T-helper 2 cell treated with Interferon-gamma antibody and Interleukin-4, amounts not matched to agents 100 ng/mL and 5 ng/mL, for 36 hours (primary cell): ENCODE results near the gene FBXO24. TPM values are rescaled to one million over a fixed set of nuclear protein-coding genes. Genes with fewer than 3 reads are reported as not detected.
"Not testable (repeated sequence)": the region's sequence is repeated elsewhere in the genome, so short reads cannot be mapped to it uniquely, and the experiment has no call there.

Source experiments
- intact Hi-C: fragments of 100-400 bp; cut with micrococcal nuclease; formaldehyde crosslinking; loops from one replicate; pipeline ENCODE4 v1.15.1; 2023
- total RNA-seq: library from RNA; stranded (reverse); gene quantifications from 2 replicates; pipeline ENCODE4 v1.2.3, GENCODE V29; 2022

FBXO24 gene, protein sequence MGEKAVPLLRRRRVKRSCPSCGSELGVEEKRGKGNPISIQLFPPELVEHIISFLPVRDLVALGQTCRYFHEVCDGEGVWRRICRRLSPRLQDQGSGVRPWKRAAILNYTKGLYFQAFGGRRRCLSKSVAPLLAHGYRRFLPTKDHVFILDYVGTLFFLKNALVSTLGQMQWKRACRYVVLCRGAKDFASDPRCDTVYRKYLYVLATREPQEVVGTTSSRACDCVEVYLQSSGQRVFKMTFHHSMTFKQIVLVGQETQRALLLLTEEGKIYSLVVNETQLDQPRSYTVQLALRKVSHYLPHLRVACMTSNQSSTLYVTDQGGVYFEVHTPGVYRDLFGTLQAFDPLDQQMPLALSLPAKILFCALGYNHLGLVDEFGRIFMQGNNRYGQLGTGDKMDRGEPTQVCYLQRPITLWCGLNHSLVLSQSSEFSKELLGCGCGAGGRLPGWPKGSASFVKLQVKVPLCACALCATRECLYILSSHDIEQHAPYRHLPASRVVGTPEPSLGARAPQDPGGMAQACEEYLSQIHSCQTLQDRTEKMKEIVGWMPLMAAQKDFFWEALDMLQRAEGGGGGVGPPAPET
- total RNA-seq, result 1.0 and 1.2 TPM in 2 replicates

DNA sequence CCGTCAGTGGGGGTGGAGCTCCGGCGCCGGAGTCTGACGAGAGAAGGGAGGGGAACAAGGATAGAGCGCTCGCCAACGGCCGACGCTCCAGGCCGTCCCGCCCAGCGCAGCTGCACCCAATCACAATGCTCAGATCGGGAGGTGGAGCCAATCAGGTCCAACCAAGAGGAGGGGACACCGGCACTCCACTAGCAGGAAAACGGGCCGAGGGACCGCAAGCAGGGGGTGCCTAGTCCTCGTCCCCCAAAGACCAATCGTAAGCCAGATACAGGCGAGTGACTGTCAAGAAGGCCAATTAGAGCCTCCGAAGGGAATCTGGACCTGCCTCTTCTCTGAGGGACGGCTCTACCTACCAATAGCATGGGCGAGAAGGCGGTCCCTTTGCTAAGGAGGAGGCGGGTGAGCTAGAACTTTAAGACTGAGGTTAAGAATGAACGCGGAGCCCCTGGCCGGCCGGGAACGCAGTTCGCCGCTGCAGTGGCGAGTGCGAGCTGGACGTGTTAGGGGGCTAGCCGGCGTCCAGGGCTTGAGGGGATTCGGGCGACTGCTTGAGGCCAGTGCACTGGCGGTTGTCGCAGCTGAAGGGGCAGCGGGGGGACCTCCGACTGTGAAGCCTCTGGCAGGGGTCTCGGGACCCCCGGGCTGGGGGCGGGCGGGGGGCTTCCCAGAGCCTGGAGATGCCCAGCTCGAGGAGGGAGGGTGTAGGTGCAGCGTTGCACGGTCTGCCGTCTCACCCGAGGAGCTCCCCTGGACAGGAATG is at the start of gene FBXO24:
Gene FBXO24 (plus strand): TSS at position 63 of the 760 bp plus-strand sequence. CDS start 298 bp downstream, at position 361.
- intact Hi-C loops, result loop anchor here (1.0 to 5.0 kb wide), 7 partner anchors 18 to 157 kb away; partner anchors contain the start of genes AGFG2, GIGYF1, GNB2 and MEPCE

DNA sequence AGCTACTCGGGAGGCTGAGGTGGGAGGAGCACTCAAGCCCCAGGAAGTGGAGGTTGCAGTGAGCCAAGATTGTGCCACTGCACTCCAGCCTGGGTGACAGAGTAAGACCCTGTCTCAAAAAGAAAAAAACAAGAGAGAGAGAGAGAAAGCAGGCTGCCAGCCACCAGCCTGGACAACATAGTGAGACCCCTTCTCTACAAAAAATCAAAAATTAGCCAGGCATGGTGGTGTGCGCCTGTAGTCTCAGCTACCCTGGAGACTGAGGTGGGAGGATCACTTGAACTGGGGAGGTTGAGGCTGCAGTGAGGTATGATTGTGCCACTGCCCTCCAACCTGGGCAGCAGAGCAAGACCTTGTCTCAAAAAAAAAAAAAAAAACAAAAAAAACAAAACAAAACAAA is 49.4 kb upstream of the FBXO24 start:
- intact Hi-C loops, result not testable (repeated sequence)

DNA sequence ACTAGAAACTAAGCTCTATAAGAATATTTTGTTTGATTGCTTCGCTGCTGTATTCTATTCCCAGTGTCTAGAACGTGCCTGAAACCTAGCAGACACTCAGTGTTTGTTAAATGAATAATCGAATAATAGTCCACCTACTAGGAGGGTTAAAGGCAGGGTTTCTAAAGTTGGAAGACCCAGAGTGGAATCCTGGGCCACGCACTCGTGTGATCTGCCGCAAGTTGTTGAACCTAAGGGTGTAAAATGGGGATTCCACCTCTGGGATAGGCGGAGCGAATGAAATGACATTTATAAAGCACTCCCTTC is 47.8 kb upstream of the FBXO24 start:
- intact Hi-C loops, result loop anchor here (2.0 kb wide), 3 partner anchors 20 to 66 kb away; partner anchors contain the start of gene TSC22D4

DNA sequence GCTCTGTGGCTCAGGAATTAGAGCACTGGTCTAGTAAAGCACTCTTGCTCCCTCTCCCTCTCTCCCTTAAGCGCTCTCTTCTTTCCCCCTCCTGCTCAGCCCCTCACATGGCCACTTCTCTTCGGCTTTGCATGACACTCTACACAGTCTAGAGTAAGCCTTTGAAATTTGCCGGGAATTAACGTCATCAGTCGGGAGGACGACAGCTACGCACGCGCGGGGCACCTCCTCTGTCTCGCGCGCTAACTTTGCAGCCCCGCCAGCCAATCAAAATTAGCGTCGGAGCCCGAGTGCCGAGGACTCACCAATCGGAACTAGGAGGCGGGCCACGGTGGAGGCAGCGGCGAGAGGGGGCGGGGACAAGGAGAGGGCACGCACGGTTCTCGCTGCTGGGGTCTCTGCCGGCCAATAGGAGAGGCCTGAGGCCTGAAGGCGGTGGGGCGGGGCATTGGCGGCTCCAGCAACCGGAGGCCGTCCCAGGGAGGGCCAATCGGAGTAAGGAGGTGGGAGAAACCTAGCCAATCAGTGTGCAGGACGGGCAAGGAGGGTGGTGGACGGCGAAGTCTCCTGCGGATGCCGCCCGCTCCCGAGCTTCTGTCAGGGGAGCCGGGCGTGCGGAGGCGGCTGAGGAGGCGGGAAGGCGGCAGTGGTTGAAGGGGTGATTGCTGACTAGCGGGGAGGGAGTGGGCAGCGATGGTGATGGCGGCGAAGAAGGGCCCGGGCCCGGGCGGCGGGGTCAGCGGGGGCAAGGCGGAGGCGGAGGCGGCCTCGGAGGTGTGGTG is 47.3 kb upstream of the FBXO24 start, which contains the start of gene AGFG2:
Gene AGFG2 (plus strand): TSS at position 550 of the 782 bp plus-strand sequence. CDS start 144 bp downstream, at position 694.
- intact Hi-C loops, result loop anchor here (1.0 to 2.0 kb wide), 8 partner anchors 11 to 134 kb away; partner anchors contain the start of genes FBXO24, GNB2, LRCH4 and MEPCE

DNA sequence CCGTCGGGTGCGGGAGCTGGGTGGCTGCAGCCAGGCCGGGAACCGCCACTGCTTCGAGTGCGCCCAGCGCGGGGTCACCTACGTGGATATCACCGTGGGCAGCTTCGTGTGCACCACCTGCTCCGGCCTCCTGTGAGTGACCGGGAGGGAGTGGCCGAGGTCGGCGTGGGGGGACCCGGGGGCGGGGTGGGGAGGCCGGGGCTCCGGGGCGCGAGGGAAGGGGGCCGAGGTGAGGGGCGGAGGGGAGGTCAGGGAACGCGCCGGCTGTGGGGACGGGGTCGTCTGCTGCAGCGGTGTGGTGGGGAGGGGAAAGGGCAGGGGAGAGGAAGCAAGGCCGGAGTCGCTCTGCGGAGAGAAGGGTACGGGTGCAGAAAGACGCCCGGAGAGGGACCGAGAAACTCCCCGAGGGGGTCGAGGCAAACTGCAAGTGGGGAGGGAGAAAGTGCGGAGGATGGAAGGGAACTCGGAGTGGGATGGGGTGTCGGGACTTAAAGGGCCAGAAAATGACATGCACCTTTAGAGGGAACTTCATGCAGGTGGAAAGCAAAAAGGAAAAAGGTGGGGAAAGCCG is 46.6 kb upstream of the FBXO24 start:
- intact Hi-C loops, result loop anchor here (1.0 to 2.0 kb wide), 8 partner anchors 11 to 134 kb away; partner anchors contain the start of genes FBXO24, GNB2, LRCH4 and MEPCE

DNA sequence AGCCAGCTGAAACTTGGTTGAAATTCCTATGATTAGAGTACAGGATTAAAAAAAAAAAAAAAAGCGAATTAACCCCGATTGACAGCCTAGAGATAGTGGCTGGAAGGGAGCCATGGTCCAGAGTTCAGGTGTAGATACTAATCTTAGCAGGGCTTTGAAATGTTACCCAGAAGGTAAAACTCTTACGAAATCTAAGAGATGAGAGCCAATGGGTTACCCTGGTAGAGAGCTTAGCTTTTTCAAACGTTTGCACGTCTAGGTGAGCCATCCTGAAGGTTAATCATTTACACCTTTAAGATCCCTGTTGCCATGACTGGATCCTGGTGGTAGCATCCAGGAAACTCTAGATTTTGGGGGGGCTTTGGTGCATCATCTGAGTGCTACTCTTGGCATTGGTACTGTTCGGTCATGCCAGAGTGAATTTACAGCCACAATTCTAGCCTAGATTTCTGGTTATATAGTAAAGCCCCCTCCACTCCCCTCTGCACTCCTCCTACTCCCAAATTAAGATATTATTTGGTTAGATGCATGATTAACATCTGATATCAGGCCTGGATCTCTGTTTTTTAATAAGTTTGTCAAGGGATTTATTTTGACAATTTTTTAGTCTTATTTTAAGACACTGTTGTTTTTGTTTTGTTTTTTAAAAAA is 45.9 kb upstream of the FBXO24 start:
- intact Hi-C loops, result no loop called here

DNA sequence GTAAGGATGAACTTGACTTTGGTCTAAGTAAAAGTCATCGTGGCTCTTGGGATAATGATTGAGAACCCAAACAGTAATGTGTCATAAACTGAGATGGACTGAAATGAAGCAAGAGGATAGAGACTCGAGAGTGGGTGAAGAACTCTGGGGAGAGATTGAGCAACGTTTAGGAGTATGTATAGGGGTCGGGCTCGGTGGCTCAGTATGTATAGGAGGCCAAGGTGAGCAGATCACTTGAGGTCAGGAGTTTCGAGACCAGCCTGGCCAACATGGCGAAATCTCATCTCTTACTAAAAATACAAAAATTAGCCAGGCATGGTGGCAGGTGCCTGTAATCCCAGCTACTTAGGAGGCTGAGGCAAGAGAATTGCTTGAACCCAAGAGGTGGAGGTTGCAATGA is 44.8 kb upstream of the FBXO24 start:
- intact Hi-C loops, result not testable (repeated sequence)

DNA sequence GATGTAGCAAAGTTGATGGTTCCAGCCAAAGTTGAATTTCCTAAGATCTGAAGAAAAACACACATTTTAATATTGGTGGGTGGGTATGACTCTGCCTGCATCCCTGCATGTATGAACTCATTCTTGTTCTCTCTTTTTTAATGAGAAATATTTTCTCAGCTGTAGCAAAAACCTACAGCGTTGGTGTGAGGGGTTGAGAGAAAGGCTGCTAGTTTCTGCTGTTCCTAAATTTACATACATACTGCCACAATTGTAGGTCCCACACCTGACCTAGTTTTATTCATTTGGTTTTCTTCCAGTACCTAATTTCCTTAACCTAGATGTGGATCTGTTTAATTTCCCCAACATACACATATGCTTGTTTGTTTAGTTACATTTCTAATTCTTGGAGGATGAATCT is 42.5 kb upstream of the FBXO24 start:
- intact Hi-C loops, result no loop called here

DNA sequence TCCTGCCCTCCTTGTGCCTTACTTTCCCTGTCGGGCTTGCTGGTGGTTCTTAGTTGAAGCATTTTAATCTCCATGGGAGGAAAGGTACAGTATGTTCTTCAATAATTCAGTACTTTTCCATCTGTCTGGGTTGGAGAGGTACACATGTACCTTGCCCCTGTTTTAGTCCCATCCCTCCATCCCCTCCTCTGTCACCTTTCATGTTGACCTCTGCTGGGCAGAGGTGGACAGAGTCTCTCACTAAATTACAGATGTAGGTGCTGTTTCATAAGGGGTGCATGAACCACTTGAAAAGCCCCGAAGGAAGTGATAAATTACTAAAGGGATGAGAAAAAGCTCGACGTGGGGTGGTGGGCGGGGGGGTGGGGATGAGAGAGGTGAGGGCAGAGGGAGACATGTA is 41.7 kb upstream of the FBXO24 start:
- intact Hi-C loops, result no loop called here

DNA sequence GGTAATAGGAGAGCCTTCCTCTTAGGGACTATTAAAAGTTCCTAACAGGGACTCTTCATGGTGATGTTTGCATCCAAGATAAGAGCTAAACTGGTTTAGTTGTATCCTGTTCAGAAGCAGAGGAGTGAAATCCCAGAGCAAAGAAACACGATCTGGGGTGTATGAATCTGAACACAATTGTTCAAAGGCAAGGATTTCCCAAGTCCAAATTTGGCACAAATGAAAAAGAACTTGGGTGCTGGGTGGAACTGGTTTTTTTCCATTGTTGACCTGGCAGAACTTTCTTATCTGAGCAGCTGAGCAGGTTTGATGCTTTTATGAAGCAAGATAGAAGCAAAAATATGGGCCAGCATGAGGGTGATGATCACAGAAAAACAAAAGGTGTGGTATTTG is 41.2 kb upstream of the FBXO24 start:
- intact Hi-C loops, result no loop called here

DNA sequence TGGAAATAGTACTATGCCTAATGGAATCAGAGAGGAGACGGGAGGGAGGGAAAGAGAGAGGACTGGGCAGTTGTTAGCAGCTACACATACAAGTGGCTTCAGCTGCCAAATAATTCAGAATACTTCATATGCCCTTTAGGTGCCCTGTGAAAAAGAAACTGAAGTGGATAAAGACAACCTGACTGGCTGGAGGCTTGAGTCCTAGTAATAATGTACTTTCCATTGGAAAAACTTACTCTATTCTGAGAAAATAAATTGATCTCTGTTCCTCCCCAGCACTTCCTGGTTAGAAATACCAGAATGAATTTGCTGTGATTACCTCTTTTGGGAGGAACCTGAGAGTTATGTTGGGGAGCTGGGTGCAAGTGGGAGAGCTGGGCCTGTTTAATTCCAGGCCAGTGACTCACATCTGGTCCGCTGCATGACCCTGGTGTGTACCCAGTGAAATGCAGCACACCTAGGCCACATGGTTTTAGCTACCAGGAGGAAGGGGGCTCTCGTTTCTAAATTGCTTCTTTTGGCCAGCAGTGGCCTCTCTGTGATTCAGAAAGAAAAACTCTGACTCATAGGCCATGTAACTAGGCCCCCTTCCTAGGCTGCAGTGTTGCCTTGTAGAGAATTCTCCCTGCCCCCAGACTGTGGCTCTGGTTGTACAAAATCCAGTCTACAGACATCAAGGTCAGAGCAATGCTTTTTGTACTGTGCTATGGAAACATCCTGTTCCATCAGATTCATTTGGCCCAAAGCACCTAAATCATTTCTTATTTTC is 40.6 kb upstream of the FBXO24 start:
- intact Hi-C loops, result no loop called here

DNA sequence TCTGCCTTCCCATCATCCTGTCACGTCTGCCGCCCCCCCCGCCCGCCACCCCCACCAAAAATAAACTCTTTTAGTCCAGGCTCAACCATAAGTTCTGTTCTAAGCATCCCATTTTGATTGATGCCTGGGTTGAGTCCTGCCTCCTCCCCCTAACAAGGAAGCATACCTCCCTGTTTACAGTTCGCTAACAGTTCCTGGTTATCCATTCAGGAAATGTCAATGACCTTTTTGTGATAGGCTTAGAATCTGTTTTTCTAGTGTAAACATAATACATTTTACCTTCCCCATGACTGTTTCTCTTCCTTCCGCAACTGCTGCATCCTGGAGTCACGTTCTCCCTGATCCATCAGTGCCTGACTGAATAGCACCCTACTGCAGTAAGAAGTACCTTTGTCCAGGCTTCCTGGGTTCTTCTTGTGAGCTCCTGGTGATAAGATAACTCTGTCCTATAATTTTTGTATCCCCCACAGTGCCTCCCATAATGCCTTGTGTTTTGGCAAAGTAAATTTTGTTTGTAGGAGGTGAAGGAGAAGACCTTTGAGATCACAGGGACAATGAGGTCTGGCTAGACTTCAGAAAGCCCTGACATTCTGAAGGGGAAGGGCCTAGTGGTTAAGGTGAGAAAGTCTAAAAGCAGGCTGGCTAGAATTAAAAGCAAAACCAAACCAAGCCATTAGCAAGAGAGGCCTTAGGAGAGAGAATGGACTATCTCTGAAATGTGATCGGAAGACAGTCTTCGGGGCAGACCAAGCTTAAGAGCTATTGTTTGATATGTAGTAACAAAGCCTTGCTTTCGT is 39.8 kb upstream of the FBXO24 start:
- intact Hi-C loops, result no loop called here

DNA sequence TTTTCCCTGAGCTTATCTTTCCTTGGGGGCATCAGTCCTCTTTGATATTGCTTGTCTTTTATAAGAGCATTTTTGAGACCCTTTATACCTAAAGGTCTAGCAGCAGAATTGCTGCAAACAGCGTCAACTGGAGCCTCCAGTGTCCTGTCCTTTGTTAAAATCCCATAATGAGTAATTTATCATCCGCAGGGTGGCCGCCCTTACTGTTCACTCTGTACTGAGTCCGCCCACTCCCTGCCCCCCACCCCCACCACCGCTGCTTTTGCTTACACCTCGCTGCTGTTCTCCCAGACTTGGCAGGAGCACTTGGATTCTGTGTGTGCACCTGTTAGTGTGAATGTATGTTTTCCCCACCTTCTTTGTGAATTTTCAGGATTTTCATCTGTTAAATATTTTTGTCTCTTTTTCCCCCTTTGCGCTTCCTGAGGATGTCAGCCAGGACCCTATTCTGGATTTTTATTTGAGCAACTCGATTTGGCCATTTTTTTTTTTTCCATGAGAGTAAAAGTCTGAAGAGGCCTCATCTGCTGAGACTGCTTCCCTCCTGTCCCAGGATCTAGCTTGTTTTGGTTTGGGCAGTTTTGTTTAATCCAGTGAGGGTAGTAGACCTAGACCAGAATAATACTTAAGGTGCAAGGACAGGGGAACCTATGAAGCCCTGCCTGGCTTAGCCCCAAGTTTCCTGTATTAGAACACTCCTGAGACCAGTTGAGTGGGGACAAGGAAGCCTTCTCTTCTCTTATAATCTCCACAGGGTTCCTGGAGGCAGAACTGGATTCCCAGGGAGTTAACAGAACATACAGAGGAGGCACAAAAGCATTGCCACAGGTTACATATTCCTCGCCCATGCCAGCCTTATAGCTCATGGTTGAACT is 39.0 kb upstream of the FBXO24 start:
- intact Hi-C loops, result no loop called here

DNA sequence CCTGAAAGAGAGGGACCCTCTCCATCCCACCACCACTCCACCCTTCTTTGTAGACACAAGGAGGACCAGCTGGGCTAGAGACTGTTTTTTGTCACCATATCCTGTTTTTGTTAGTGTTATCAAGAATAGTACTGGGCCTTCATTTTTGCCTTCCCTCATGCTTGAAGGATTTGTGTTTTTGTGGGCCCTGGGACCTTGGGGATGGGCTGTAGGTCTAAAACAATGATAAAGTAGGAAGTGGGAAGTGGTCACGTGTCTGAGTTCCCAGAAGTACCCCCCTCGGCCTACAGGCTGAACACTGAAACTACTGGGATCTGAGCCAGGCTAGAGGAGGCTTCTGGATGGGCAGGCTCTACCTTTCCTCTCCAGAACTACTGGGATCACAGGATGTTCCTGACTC is 38.3 kb upstream of the FBXO24 start:
- intact Hi-C loops, result no loop called here

DNA sequence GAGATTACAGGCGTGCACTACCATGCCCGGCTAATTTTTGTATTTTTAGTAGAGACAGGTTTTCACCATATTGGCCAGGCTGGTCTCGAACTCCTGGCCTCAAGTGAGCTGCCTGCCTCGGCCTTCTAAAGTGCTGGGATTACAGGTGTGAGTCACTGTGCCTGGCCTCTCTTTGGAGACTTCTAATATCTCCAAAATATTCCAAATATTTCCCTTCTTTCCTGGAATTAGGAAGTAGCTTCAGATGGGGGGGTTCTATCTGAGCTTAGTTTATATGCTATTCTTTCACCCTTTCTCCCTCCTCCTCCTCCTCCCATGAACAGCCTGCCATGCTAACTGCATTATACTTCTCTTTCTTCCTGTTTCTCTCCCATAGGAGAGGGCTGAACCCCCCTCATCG is 37.7 kb upstream of the FBXO24 start:
- intact Hi-C loops, result not testable (repeated sequence)

DNA sequence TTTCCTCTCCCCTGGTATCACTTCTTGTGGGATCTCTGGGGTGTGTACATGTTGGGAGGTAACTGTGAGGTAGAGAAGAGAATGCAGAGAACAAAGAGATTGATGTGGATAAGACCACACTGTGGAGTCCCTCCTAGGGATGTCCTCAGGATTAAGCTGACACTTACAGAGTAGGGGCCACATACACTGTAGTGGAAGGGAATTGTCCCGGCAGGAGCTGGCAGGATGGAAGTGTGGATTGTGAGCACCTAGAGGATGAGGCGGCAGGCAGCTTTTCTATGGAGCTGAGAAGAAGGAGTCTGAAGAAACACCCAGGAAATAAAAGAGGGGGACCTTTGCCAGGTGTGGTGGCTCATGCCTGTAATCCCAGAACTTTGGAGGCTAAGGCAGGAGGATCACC is 33.6 kb upstream of the FBXO24 start:
- intact Hi-C loops, result no loop called here

DNA sequence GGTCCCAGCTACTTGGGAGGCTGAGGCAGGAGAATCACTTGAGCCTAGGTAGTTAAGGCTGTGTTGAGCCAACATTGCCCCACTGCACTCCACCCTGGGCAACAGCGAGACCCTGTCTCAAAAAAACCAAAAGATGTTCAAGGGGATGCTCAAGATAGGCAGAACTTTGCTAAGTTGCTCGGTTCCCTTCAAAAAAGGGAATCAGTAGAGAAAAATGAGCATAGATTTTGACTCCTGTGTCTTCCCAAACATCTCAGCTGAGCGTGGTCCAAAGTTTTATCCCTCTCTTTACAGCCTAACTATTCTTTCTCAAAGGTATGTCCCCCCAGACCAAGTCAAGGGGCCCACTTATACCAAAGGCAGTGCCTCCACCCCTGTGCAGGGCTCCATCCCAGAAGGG is 33.1 kb upstream of the FBXO24 start:
- intact Hi-C loops, result no loop called here

DNA sequence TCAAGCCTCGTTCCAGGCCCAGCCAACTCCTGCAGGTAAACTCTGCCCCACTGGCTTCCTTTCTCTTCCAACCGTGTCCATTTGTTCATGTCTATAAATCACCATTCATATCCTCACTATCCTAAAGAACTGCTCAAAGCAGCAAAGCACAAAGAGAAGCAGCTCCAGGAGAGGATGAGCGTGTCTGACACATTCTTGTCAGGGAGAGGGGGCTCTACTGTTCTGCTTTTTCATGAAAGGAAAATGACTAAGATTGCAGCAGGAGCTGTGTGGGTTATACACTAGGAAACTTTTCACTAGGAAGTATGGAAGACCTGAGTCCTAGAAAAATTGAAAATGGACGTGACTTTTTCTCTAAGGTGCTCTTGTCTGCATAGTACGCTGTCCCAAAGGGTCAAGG is 30.4 kb upstream of the FBXO24 start:
- intact Hi-C loops, result no loop called here
